ENCODE measurements around the gene GRIPAP1.

GRCh38 chrX:49041744-49042580, 39.9 kb upstream of the GRIPAP1 start:
- TF ChIP-seq CTCF (IDR thresholded peaks at IDR 0.05; ENCODE audit: low read depth, low read length), result no peak
- TF ChIP-seq EZH2phosphoT487 (IDR thresholded peaks at IDR 0.05; ENCODE audit: low read depth), result no peak
